SH-SY5Y (cell line): Measurements from ENCODE around the gene PBX3.

Experiments
- GATA2 ChIP-seq: IDR thresholded peaks from 2 replicates; pipeline ENCODE4 v1.6.1; 2011; ENCODE audit warnings: mild to moderate bottlenecking, low read depth, low read length
- GATA3 ChIP-seq: IDR thresholded peaks from 2 replicates; pipeline ENCODE4 v1.6.1; 2011; ENCODE audit warnings: low read depth, mild to moderate bottlenecking, low read length, moderate library complexity

DNA sequence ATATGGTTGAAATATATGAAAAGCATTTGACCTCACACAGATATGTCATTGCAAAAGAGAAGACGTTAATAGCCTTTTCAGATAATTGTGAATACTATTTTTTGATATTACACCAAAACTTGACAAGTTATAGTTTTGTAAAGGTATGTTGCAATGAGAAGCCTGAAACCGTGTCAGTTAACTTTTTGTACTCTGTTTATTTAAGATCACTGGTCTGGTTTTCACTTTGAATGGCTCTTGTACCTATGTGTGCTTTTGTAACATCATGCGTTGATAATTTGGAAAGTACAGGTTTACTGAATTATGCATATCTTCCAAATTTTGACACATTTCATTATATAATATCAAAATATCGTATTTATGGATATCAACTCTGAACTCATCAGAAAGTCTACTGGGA is 177.2 kb downstream of the PBX3 start:
- TF ChIP-seq GATA2 (no peak), GATA3 (no peak)
